ENCODE measurements around the gene NIP7. TPM values are rescaled to one million over a fixed set of nuclear protein-coding genes. Genes with fewer than 3 reads are reported as not detected.
"Not testable (repeated sequence)": the region's sequence is repeated elsewhere in the genome, so short reads cannot be mapped to it uniquely, and the experiment has no call there.

Gene NIP7
- total and polyA plus RNA-seq, 2 of the 4 experiments (the other 2 are of a cell fraction), result 14.0 to 28.3 TPM

- no peak within 1 kb of the TSS for H3K4ac ChIP-seq (ENCODE audit: low read depth, low read length)
- no TSS peak for BruUV-seq (replicated peaks)
- H4K5ac ChIP-seq (ENCODE audit: low read depth, low read length), result no peak within 1 kb of the TSS
- H3K27ac ChIP-seq (ENCODE audit: insufficient read depth, low read length), result no peak within 1 kb of the TSS
- peaks cover 8% of the 10 kb centered on the region for H3K36me3 ChIP-seq (ENCODE audit: control insufficient read depth, insufficient read depth, low read length)
- no peak within 1 kb of the TSS for H3K23ac ChIP-seq (ENCODE audit: low read depth, low read length)
- H3K9ac ChIP-seq (ENCODE audit: low read depth, low read length), result no peak within 1 kb of the TSS
- H2AK9ac ChIP-seq (replicated peaks; ENCODE audit: low read depth, low read length, poor library complexity), result no peak within 1 kb of the TSS
- POLR2A ChIA-PET (ENCODE audit: unreplicated experiment), result no interaction called here
- no peak within 1 kb of the TSS for H3K18ac ChIP-seq (ENCODE audit: low read depth, low read length)
- no peaks in the 10 kb centered on the region for H3K27me3 ChIP-seq (ENCODE audit: control insufficient read depth, insufficient read depth, low read length)
- H2BK5ac ChIP-seq (ENCODE audit: low read depth, low read length, poor library complexity, severe bottlenecking), result no peak within 1 kb of the TSS
- intact Hi-C loops (cut with micrococcal nuclease), result no loop called here
- H3K4me3 ChIP-seq (ENCODE audit: insufficient read depth, low read depth, low read length), result no peak within 1 kb of the TSS
- H3K79me1 ChIP-seq (ENCODE audit: low read depth in 1 of 2, low read length in 2 of 2), result 0 out of 4 replicates have a peak, but pooled peaks cover 0 to 4% of the 10 kb centered on the region in 2 experiments
- H3K56ac ChIP-seq (ENCODE audit: extremely low read depth, insufficient read depth, low read length), result no peak within 1 kb of the TSS
- no peak within 1 kb of the TSS for H4K8ac ChIP-seq (ENCODE audit: low read depth in 2 of 2, low read length in 2 of 2)
- no peak within 1 kb of the TSS for H2BK120ac ChIP-seq (ENCODE audit: low read depth, low read length)
- H3K14ac ChIP-seq (replicated peaks; ENCODE audit: low read depth, low read length), result no peak within 1 kb of the TSS
- TF ChIP-seq BHLHE40 (IDR thresholded peaks at IDR 0.05; ENCODE audit: low read depth, low read length), result no peak
- no peak for TF ChIP-seq USF2 (IDR thresholded peaks at IDR 0.05; ENCODE audit: low read depth, low read length)
- TF ChIP-seq RCOR1 (IDR thresholded peaks at IDR 0.05; ENCODE audit: insufficient replicate concordance, low read length), result no peak
- TF ChIP-seq FOS (IDR thresholded peaks at IDR 0.05; ENCODE audit: low read depth, low read length), result no peak
- H2BK20ac ChIP-seq (ENCODE audit: low read depth, low read length), result no peak within 1 kb of the TSS
- H3K9me1 ChIP-seq (ENCODE audit: insufficient read depth, low read length), result peaks cover 3% of the 10 kb centered on the region; the same call in 1 of the 2 replicates
- H2BK15ac ChIP-seq (ENCODE audit: low read depth, low read length), result no peak within 1 kb of the TSS
- H3K9me3 ChIP-seq (ENCODE audit: control insufficient read depth, insufficient read depth, low read length), result no peaks in the 10 kb centered on the region
- in situ Hi-C loops (cut with MboI; ENCODE audit: low sequenced_read_pairs), result no loop called here
- dilution Hi-C loops (cut with HindIII; ENCODE audit: low sequenced_read_pairs, unreplicated experiment), result no loop called here
- H4K91ac ChIP-seq (ENCODE audit: insufficient read depth, low read depth, low read length), result no peak within 1 kb of the TSS
- H4K20me1 ChIP-seq (ENCODE audit: insufficient read depth, low read length), result no peaks in the 10 kb centered on the region
- peaks cover 2% of the 10 kb centered on the region; the same call in 1 of the 2 replicates for H3K4me1 ChIP-seq (ENCODE audit: control insufficient read depth, insufficient read depth, low read length)
- no peak for DNase-seq
- CTCF ChIA-PET, result no interaction called here
- peak within 1 kb of the TSS; percentile 10 for H2AFZ ChIP-seq (replicated peaks; ENCODE audit: low read length, poor library complexity)
- no peak for ATAC-seq (ENCODE audit: low read depth)
- no peak within 1 kb of the TSS for H2AK5ac ChIP-seq (ENCODE audit: low read depth, low read length)
- WGBS, 2 experiments (ENCODE audit: extremely low coverage in 2 of 2, insufficient read length in 1 of 2), result 94% methylated on average over 11 of the region's 12 CpGs; no CpG with 5 or more reads in 1 of the 2 experiments
- H3K4me2 ChIP-seq (ENCODE audit: low read depth, low read length), result no peak within 1 kb of the TSS
Observed at GRCh38 chr16:69351309-69352027, 11.9 kb downstream of the NIP7 start, which contains the start of gene TMED6. Gene TMED6 (minus strand): TSS chr16:69351786. CDS start chr16:69351753, 33 bp downstream.

GRCh38 chr16:69360070-69360469, 20.5 kb downstream of the NIP7 start:
- H3K18ac ChIP-seq (ENCODE audit: low read depth, low read length); H3K27ac ChIP-seq (ENCODE audit: insufficient read depth, low read length); H2BK120ac ChIP-seq (ENCODE audit: low read depth, low read length); in situ Hi-C loops (cut with MboI; ENCODE audit: low sequenced_read_pairs); CTCF ChIA-PET; ATAC-seq (ENCODE audit: low read depth); H4K8ac ChIP-seq (ENCODE audit: low read depth in 2 of 2, low read length in 2 of 2); H3K27me3 ChIP-seq (ENCODE audit: control insufficient read depth, insufficient read depth, low read length); H2BK5ac ChIP-seq (ENCODE audit: low read depth, low read length, poor library complexity, severe bottlenecking); H3K9ac ChIP-seq (ENCODE audit: low read depth, low read length); POLR2A ChIA-PET (ENCODE audit: unreplicated experiment); H2AK5ac ChIP-seq (ENCODE audit: low read depth, low read length); H3K4me2 ChIP-seq (ENCODE audit: low read depth, low read length); H3K9me1 ChIP-seq (ENCODE audit: insufficient read depth, low read length); H3K9me3 ChIP-seq (ENCODE audit: control insufficient read depth, insufficient read depth, low read length); H3K23ac ChIP-seq (ENCODE audit: low read depth, low read length); H4K5ac ChIP-seq (ENCODE audit: low read depth, low read length); H3K4me3 ChIP-seq (ENCODE audit: insufficient read depth, low read depth, low read length); H4K20me1 ChIP-seq (ENCODE audit: insufficient read depth, low read length); H3K14ac ChIP-seq (replicated peaks; ENCODE audit: low read depth, low read length); BruUV-seq (replicated peaks); H2AFZ ChIP-seq (replicated peaks; ENCODE audit: low read length, poor library complexity); H2AK9ac ChIP-seq (replicated peaks; ENCODE audit: low read depth, low read length, poor library complexity); dilution Hi-C loops (cut with HindIII; ENCODE audit: low sequenced_read_pairs, unreplicated experiment); DNase-seq; H3K4ac ChIP-seq (ENCODE audit: low read depth, low read length); H2BK20ac ChIP-seq (ENCODE audit: low read depth, low read length); H3K56ac ChIP-seq (ENCODE audit: extremely low read depth, insufficient read depth, low read length); H2BK15ac ChIP-seq (ENCODE audit: low read depth, low read length); H3K4me1 ChIP-seq (ENCODE audit: control insufficient read depth, insufficient read depth, low read length); intact Hi-C loops (cut with micrococcal nuclease); H4K91ac ChIP-seq (ENCODE audit: insufficient read depth, low read depth, low read length): not testable (repeated sequence)
- Histone ChIP-seq H3K36me3 (ENCODE audit: control insufficient read depth, insufficient read depth, low read length) (peaks cover 29% of the 10 kb centered on the region), H3K79me1 (ENCODE audit: low read depth in 1 of 2, low read length in 2 of 2) (peaks cover 14 to 23% of the 10 kb centered on the region in 2 experiments)
- WGBS, 2 experiments (ENCODE audit: extremely low coverage in 2 of 2, insufficient read length in 1 of 2), result 93% methylated on average over 3 of the region's 9 CpGs; no CpG with 5 or more reads in 1 of the 2 experiments

All from IMR-90 (cell line).